Peyer's patch (tissue), 4 donors: ENCODE measurements around the gene FAM228B. TPM values are rescaled to one million over a fixed set of nuclear protein-coding genes. Genes with fewer than 3 reads are reported as not detected.
A peak's percentile ranks its signal among the peaks of the same experiment; 100 is the strongest.

Experiments used
- DNase-seq, 3 donors: peaks; one replicate each; pipeline ENCODE4 v3.0.0-alpha.2; 2017 to 2019
- H3K27ac ChIP-seq, 4 donors: fragments of 200-600 bp; sonication (generic); one replicate each; pipeline ENCODE4 v1.5.1; 2016 to 2019
- H3K27me3 ChIP-seq, 2 donors: fragments of 200-600 bp; sonication (generic); one replicate each; pipeline ENCODE4 v1.5.1; 2019
- H3K36me3 ChIP-seq, 3 donors: fragments of 200-600 bp; sonication (generic); one replicate each; pipeline ENCODE4 v1.5.1; 2016 to 2019
- H3K4me1 ChIP-seq, 4 donors: fragments of 200-600 bp; sonication (generic); one replicate each; pipeline ENCODE4 v1.5.1; 2016 to 2019
- H3K4me3 ChIP-seq, 4 donors: fragments of 200-600 bp; sonication (generic); 1 replicate in 3 of 4; 2 replicates in 1 of 4; pipeline ENCODE4 v1.5.1; 2016 to 2019; ENCODE audit warnings: mild to moderate bottlenecking in 1 of 4
- H3K9me3 ChIP-seq, 4 donors: fragments of 200-600 bp; sonication (generic); one replicate each; pipeline ENCODE4 v1.5.1; 2016 to 2019; ENCODE audit warnings: mild to moderate bottlenecking in 1 of 4
- CTCF ChIP-seq, 6 experiments: fragments of 450-650 bp in 4 of 6; fragments of 200-600 bp in 2 of 6; sonication (generic) in 1 of 6; IDR thresholded peaks; one replicate each; pipeline ENCODE4 v1.5.1; 2017 to 2019; ENCODE audit warnings: antibody characterized with exemption in 6 of 6, mild to moderate bottlenecking in 3 of 6, moderate library complexity in 1 of 6
- POLR2A ChIP-seq, 2 donors: fragments of 450-650 bp; IDR thresholded peaks; one replicate each; pipeline ENCODE4 v1.5.1; 2017; ENCODE audit warnings: antibody characterized with exemption in 2 of 2, mild to moderate bottlenecking in 2 of 2, moderate library complexity in 2 of 2
- total RNA-seq, 4 donors: library from RNA; depleted of rRNA; stranded (reverse); fragments of >200 nt; gene quantifications; one replicate each; pipeline ENCODE4 v1.1.0, GENCODE V29; 2016

The FAM228B gene
- total RNA-seq, 4 donors from 2014 or later, result 6.0 to 35.5 (median 9.1) TPM

GRCh38 chr2:24159708-24160107 is 36.4 kb downstream of the FAM228B start:
- Histone ChIP-seq H3K4me3 (no peak overlapping the region), H3K27ac (no peak overlapping the region), H3K27me3 (no peaks in the 10 kb centered on the region), H3K4me1 (no peaks in the 10 kb centered on the region), H3K9me3 (no peaks in the 10 kb centered on the region), H3K36me3 (no peaks in the 10 kb centered on the region)
- no peak for TF ChIP-seq POLR2A (IDR thresholded peaks at IDR 0.05)
- no peak for TF ChIP-seq CTCF (IDR thresholded peaks at IDR 0.05)
- DNase-seq, result no peak

- H3K27ac ChIP-seq, result no peak overlapping the region
- H3K4me3 ChIP-seq, result no peak overlapping the region
- no peak for DNase-seq
- H3K9me3 ChIP-seq, result no peaks in the 10 kb centered on the region
- no peak for TF ChIP-seq POLR2A (IDR thresholded peaks at IDR 0.05)
- no peak for TF ChIP-seq CTCF (IDR thresholded peaks at IDR 0.05)
- H3K36me3 ChIP-seq, result no peaks in the 10 kb centered on the region
- no peaks in the 10 kb centered on the region for H3K4me1 ChIP-seq
- H3K27me3 ChIP-seq, result no peaks in the 10 kb centered on the region
These were observed 37.5 kb downstream of the FAM228B start for GRCh38 chr2:24160761-24161160.

GRCh38 chr2:24162494-24162893 is 39.2 kb downstream of the FAM228B start:
- H3K27me3 ChIP-seq, result no peaks in the 10 kb centered on the region
- H3K27ac ChIP-seq, result no peak overlapping the region
- TF ChIP-seq POLR2A (IDR thresholded peaks at IDR 0.05) (no peak), CTCF (IDR thresholded peaks at IDR 0.05) (no peak)
- no peak for DNase-seq
- H3K4me3 ChIP-seq, result no peak overlapping the region
- no peaks in the 10 kb centered on the region for H3K36me3 ChIP-seq
- H3K4me1 ChIP-seq, result no peaks in the 10 kb centered on the region
- H3K9me3 ChIP-seq, result no peaks in the 10 kb centered on the region

- no peaks in the 10 kb centered on the region for H3K9me3 ChIP-seq
- H3K36me3 ChIP-seq, result no peaks in the 10 kb centered on the region
- TF ChIP-seq POLR2A (IDR thresholded peaks at IDR 0.05) (no peak), CTCF (IDR thresholded peaks at IDR 0.05) (no peak)
- H3K4me1 ChIP-seq, result no peaks in the 10 kb centered on the region
- H3K27me3 ChIP-seq, result no peaks in the 10 kb centered on the region
- no peak overlapping the region for H3K27ac ChIP-seq
- DNase-seq, result no peak
- H3K4me3 ChIP-seq, result no peak overlapping the region
These were observed 39.9 kb downstream of the FAM228B start for GRCh38 chr2:24163186-24163585.

GRCh38 chr2:24163601-24164000 is 40.3 kb downstream of the FAM228B start:
- Histone ChIP-seq H3K27ac (no peak overlapping the region), H3K4me1 (no peaks in the 10 kb centered on the region), H3K36me3 (no peaks in the 10 kb centered on the region), H3K4me3 (no peak overlapping the region), H3K9me3 (no peaks in the 10 kb centered on the region), H3K27me3 (no peaks in the 10 kb centered on the region)
- no peak for DNase-seq
- TF ChIP-seq CTCF (IDR thresholded peaks at IDR 0.05) (no peak), POLR2A (IDR thresholded peaks at IDR 0.05) (no peak)

- no peak overlapping the region for H3K27ac ChIP-seq
- H3K9me3 ChIP-seq, result no peaks in the 10 kb centered on the region
- no peaks in the 10 kb centered on the region for H3K4me1 ChIP-seq
- TF ChIP-seq POLR2A (IDR thresholded peaks at IDR 0.05) (no peak), CTCF (IDR thresholded peaks at IDR 0.05) (peak; percentile 56 to 75 (median 62))
- no peaks in the 10 kb centered on the region for H3K27me3 ChIP-seq
- no peaks in the 10 kb centered on the region for H3K36me3 ChIP-seq
- H3K4me3 ChIP-seq, result no peak overlapping the region
- DNase-seq, result peak in 2 of 3 donors; percentile 56 to 62
These were observed 41.2 kb downstream of the FAM228B start for GRCh38 chr2:24164416-24164973.
